GM18867 (cell line): ENCODE results near the gene CST11.

ENCODE experiments used
- ATAC-seq: cut with Tn5 transposase; IDR thresholded peaks from one replicate; pipeline ENCODE4 v1.9.1; 2021; ENCODE audit warnings: mild to moderate bottlenecking, moderate library complexity; ENCODE audit not compliant: unreplicated experiment

Gene CST11

GRCh38 chr20:23420943-23421931, 31.4 kb downstream of the CST11 start, which contains the start of gene NAPB:
Gene NAPB (minus strand): TSS chr20:23421488. CDS start chr20:23421402, 86 bp downstream.
- peak; percentile 98 for ATAC-seq

GRCh38 chr20:23419995-23420901, 32.4 kb downstream of the CST11 start:
- peak; percentile 28 for ATAC-seq

DNA sequence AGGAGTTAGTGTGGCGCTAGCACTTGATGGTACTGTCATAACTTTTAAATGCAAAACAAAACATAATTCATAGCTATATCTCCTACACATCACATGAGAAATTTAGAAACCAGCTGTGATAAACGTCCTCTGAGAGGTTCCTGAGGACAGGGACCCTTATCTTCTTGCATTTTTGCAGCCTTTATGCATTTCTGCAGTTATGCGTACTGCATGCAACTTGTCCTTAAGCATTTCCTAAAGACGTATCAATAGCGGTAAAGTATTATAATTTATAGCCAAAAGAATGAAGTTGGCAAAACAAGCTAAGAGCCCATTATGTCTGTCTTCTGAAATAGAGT, 33.0 kb downstream of the CST11 start:
- ATAC-seq: no peak

- ATAC-seq: no peak
Observed at GRCh38 chr20:23417861-23418260, 34.8 kb downstream of the CST11 start.

GRCh38 chr20:23415959-23416583, 36.6 kb downstream of the CST11 start:
- ATAC-seq: no peak

GRCh38 chr20:23415555-23415954, 37.1 kb downstream of the CST11 start:
- ATAC-seq: no peak

DNA sequence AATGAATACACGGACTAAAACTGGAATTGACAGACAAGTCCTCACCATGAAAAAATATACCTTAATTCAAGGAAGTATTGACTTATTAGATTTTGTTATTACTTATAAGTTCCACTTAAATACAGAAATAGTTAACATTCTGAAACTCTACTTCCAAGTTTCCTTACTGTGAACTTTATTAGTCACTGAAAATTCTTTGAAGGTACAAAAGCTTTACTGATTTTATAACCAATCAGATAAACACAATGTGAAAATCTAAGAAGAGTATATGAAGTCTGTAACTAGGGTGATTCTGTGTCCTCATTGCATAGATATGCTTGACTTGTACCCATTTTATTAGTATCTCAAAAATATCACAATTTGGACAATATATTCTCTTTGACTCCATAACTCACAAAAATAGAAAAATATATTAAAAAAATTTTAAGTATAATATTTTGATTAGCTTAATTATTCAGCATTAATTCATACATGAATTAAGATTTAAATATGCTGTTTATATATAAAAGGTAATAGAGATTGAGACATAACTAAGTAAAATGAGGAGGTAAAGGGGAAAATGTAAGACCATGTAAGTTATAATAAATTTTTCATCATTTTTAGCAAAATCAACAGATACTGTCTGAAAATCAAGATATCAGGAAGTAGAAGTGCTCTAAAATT, 38.0 kb downstream of the CST11 start:
- ATAC-seq: no peak

DNA sequence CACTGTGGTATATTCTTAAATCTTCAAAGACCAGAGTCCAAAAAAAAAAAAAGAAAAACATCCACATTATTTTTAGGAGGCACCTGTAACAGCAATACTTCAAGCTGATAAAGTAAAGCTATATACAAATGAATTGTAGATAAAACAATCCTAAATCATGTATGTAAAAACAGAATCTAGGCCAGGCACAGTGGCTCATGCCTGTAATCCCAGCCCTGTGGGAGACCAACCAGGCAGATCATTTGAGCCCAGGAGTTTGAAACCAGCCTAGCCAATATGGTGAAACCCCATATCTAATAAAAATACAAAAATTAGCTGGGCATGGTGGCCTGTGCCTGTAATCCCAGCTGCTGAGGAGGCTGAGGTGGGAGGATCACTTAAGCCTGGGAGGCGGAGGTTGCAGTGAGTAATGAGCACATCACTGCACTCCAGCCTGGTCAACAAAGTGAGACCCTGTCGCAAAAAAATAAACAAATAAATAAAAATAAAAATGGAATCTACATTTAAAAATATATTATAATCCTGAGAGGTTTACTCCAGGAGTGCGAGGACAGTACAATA, 38.7 kb downstream of the CST11 start:
- ATAC-seq: no peak

DNA sequence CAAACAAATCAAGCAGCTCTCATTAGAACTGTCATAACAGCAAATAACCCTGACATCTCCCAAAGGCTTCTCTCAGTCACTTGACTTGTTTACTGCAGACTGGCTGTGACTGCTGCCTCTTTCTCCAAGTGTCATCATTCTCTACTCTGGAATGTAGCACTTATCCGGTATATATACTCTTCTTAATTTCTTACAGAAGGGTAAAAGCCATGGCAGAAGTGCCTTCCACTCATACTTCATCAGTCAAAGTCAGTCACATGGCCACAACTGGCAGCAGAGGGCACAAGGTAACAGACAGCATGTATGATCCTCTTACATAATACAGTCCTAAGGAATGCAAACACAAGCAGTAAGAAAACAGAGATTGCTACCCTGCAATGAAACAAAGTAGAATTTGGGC, 40.6 kb downstream of the CST11 start:
- ATAC-seq: no peak

- ATAC-seq: no peak
Observed at GRCh38 chr20:23410916-23411695, 41.6 kb downstream of the CST11 start.

DNA sequence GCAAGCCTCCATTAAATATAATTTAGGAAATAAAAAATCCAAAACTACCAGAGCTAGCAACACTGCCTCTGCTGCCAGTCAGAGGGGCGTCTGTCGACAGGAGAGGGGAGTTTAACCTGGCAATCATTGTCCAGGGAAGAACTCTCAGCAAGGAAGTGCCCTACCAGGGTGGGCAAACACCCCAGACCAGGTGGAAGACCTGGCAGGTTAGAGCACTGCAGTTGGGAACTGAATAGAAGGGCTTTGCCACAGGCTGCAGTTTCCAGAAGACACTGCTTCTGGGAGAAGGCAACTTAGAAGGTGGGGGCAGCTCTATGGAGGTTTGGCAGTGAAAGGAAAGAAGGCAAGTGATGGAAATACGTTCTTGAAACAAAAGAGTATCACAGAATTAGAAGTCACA, 42.9 kb downstream of the CST11 start:
- no peak for ATAC-seq

- no peak for ATAC-seq
Observed at GRCh38 chr20:23408957-23409356, 43.7 kb downstream of the CST11 start.

GRCh38 chr20:23407781-23408464, 44.8 kb downstream of the CST11 start:
- peak; percentile 95 for ATAC-seq

DNA sequence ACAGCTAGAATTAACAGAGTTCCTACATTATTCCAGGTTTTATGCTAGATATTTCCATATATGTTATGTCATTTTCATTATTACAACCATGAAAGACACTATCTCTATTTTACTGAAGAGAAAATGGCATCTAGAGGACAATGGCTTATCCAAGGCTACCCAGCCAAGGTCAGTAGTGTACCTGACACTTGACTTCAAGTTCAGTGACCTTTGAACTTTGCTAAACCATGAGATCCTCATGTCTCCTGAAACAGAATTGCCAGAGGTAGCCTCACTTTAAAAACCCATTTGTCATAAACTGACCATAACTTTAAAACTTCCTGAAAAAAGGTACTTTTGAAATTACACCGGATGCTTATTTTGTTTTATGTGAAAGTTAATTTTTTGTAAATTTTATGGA, 45.8 kb downstream of the CST11 start:
- no peak for ATAC-seq

DNA sequence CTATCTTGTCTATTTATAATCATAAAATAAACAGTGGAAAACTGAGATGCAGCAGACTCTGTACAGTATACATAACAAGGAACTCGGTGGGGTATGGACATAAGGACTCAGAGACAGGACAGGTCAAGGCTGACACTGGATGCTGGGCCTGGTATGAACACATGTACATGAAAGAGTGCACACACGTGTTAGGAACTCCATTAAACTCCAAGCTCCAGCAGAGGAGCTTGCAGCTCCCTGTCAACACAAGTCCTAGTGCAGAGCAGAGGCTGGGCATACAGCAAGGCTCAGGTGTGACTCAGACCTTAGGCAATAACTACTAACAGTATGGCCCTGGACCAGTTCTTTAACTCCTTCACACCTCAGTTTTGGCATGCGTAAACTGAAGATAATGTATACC, 48.5 kb downstream of the CST11 start:
- no peak for ATAC-seq

GRCh38 chr20:23403751-23404150, 48.9 kb downstream of the CST11 start:
- no peak for ATAC-seq

GRCh38 chr20:23401051-23401450, 51.6 kb downstream of the CST11 start:
- no peak for ATAC-seq
